Measurements from ENCODE around the gene NR5A2.

Gene NR5A2

GRCh38 chr1:200128944-200129879 lies 101.7 kb downstream of the NR5A2 start:
- no peak for DNase-seq (ENCODE audit: low read depth)

GRCh38 chr1:200130552-200130951 lies 103.0 kb downstream of the NR5A2 start:
- DNase-seq (ENCODE audit: low read depth) = no peak

GRCh38 chr1:200131551-200132125 lies 104.1 kb downstream of the NR5A2 start:
- DNase-seq (ENCODE audit: low read depth) = no peak

GRCh38 chr1:200133123-200133522 lies 105.6 kb downstream of the NR5A2 start:
- DNase-seq (ENCODE audit: low read depth) = no peak

- no peak for DNase-seq (ENCODE audit: low read depth)
These were observed 106.6 kb downstream of the NR5A2 start for GRCh38 chr1:200134116-200134515.

- DNase-seq (ENCODE audit: low read depth) = no peak
These were observed 108.9 kb downstream of the NR5A2 start for GRCh38 chr1:200136384-200136783.

- DNase-seq (ENCODE audit: low read depth) = no peak
These were observed 112.2 kb downstream of the NR5A2 start for GRCh38 chr1:200139661-200140250.

GRCh38 chr1:200143347-200143746 lies 115.8 kb downstream of the NR5A2 start:
- no peak for DNase-seq (ENCODE audit: low read depth)

GRCh38 chr1:200146100-200146499 lies 118.6 kb downstream of the NR5A2 start:
- no peak for DNase-seq (ENCODE audit: low read depth)

GRCh38 chr1:200147094-200147493 lies 119.6 kb downstream of the NR5A2 start:
- DNase-seq (ENCODE audit: low read depth) = no peak

- DNase-seq (ENCODE audit: low read depth) = no peak
These were observed 120.2 kb downstream of the NR5A2 start for GRCh38 chr1:200147742-200148141.

GRCh38 chr1:200150006-200150405 lies 122.5 kb downstream of the NR5A2 start:
- no peak for DNase-seq (ENCODE audit: low read depth)

GRCh38 chr1:200150721-200151120 lies 123.2 kb downstream of the NR5A2 start:
- no peak for DNase-seq (ENCODE audit: low read depth)

- DNase-seq (ENCODE audit: low read depth) = no peak
These were observed 124.8 kb downstream of the NR5A2 start for GRCh38 chr1:200152336-200152735.

- no peak for DNase-seq (ENCODE audit: low read depth)
These were observed 126.0 kb downstream of the NR5A2 start for GRCh38 chr1:200153277-200154055.

GRCh38 chr1:200154069-200154767 lies 126.7 kb downstream of the NR5A2 start:
- no peak for DNase-seq (ENCODE audit: low read depth)

- DNase-seq (ENCODE audit: low read depth) = no peak
These were observed 130.2 kb downstream of the NR5A2 start for GRCh38 chr1:200157715-200158114.

GRCh38 chr1:200161801-200162200 lies 134.3 kb downstream of the NR5A2 start:
- DNase-seq (ENCODE audit: low read depth) = no peak

GRCh38 chr1:200162258-200162657 lies 134.7 kb downstream of the NR5A2 start:
- DNase-seq (ENCODE audit: low read depth) = no peak

- no peak for DNase-seq (ENCODE audit: low read depth)
These were observed 135.4 kb downstream of the NR5A2 start for GRCh38 chr1:200162877-200163276.

GRCh38 chr1:200163911-200164310 lies 136.4 kb downstream of the NR5A2 start:
- no peak for DNase-seq (ENCODE audit: low read depth)

Data from stimulated activated CD8-positive, alpha-beta memory T cell treated with anti-CD3 and anti-CD28 coated beads, Interleukin-15, amount 100 ng/mL, for 24 hours (primary cell).